B cell (primary cell): Measurements from ENCODE around the gene EGLN1.
"Not testable (repeated sequence)": the region's sequence is repeated elsewhere in the genome, so short reads cannot be mapped to it uniquely, and the experiment has no call there.

Experiments used
- EZH2 ChIP-seq: IDR thresholded peaks from 2 replicates; pipeline ENCODE4 v1.6.1; 2012; ENCODE audit warnings: borderline replicate concordance, low read depth, mild to moderate bottlenecking, moderate library complexity, low read length; ENCODE audit not compliant: insufficient read depth, poor library complexity, severe bottlenecking
- TF ChIP-seq, protein P1 (sequence below): fragments of 200-600 bp; IDR thresholded peaks from one replicate; pipeline ENCODE4 v1.8.0; 2022; ENCODE audit warnings: antibody characterized with exemption, mild to moderate bottlenecking

DNA sequence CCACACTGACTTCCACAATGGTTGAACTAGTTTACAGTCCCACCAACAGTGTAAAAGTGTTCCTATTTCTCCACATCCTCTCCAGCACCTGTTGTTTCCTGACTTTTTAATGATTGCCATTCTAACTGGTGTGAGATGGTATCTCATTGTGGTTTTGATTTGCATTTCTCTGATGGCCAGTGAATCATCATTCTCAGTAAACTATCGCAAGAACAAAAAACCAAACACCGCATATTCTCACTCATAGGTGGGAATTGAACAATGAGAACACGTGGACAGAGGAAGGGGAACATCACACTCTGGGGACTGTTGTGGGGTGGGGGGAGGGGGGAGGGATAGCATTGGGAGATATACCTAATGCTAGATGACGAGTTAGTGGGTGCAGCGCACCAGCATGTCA lies 49.4 kb upstream of the EGLN1 start:
- not testable (repeated sequence) for TF ChIP-seq EZH2
- TF ChIP-seq, protein P1, sequence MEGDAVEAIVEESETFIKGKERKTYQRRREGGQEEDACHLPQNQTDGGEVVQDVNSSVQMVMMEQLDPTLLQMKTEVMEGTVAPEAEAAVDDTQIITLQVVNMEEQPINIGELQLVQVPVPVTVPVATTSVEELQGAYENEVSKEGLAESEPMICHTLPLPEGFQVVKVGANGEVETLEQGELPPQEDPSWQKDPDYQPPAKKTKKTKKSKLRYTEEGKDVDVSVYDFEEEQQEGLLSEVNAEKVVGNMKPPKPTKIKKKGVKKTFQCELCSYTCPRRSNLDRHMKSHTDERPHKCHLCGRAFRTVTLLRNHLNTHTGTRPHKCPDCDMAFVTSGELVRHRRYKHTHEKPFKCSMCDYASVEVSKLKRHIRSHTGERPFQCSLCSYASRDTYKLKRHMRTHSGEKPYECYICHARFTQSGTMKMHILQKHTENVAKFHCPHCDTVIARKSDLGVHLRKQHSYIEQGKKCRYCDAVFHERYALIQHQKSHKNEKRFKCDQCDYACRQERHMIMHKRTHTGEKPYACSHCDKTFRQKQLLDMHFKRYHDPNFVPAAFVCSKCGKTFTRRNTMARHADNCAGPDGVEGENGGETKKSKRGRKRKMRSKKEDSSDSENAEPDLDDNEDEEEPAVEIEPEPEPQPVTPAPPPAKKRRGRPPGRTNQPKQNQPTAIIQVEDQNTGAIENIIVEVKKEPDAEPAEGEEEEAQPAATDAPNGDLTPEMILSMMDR: not testable (repeated sequence)
